ENCODE results near the gene BATF3. TPM values are rescaled to one million over a fixed set of nuclear protein-coding genes. Genes with fewer than 3 reads are reported as not detected.

Gene BATF3
- total RNA-seq, 4 donors from 2014 or later = 0.83 to 2.3 (median 0.91) TPM; not detected in 1

DNA sequence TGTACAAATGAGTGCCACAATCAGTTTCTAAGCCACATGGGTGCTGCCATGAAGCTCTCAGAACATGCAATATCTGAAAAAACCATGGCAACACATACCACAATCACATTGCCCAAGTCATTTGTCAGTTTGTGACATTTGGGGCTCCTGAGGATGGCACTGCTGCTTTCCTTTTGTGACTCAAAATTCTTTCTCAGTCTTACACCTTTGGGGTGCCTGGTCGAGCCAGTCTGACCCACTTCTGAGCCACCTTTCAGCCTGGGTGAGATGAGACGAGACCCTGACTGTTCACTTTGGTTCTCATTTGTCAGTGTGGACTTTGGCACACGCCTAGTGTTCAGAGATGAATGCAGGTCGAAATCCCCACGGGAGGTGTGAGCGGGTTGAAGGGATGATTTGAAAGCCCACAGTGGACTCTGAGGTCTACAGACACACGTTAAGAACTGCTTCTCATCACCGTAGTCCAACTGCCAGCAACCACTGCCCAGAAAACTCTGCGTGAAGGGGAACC is 8.0 kb downstream of the BATF3 start:
- intact Hi-C loops (cut with DNase I) = no loop called here
- no peaks in the 10 kb centered on the region for H3K9me3 ChIP-seq
- H3K4me3 ChIP-seq = no peak overlapping the region
- DNase-seq = no peak
- 73 to 75% methylated on average over 6 to 7 of the region's 9 CpGs for WGBS, 2 donors
- H3K36me3 ChIP-seq = peaks cover 0 to 2% (median 0%) of the 10 kb centered on the region in 3 donors
- H3K27ac ChIP-seq = no peak overlapping the region
- TF ChIP-seq, protein P1, sequence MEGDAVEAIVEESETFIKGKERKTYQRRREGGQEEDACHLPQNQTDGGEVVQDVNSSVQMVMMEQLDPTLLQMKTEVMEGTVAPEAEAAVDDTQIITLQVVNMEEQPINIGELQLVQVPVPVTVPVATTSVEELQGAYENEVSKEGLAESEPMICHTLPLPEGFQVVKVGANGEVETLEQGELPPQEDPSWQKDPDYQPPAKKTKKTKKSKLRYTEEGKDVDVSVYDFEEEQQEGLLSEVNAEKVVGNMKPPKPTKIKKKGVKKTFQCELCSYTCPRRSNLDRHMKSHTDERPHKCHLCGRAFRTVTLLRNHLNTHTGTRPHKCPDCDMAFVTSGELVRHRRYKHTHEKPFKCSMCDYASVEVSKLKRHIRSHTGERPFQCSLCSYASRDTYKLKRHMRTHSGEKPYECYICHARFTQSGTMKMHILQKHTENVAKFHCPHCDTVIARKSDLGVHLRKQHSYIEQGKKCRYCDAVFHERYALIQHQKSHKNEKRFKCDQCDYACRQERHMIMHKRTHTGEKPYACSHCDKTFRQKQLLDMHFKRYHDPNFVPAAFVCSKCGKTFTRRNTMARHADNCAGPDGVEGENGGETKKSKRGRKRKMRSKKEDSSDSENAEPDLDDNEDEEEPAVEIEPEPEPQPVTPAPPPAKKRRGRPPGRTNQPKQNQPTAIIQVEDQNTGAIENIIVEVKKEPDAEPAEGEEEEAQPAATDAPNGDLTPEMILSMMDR (IDR thresholded peaks at IDR 0.05) = no peak
- TF ChIP-seq POLR2A (IDR thresholded peaks at IDR 0.05) = no peak
- peaks cover 0 to 3% (median 0%) of the 10 kb centered on the region in 3 donors for H3K4me1 ChIP-seq
- H3K27me3 ChIP-seq = peaks cover 0 to 32% (median 0%) of the 10 kb centered on the region in 4 donors

DNA sequence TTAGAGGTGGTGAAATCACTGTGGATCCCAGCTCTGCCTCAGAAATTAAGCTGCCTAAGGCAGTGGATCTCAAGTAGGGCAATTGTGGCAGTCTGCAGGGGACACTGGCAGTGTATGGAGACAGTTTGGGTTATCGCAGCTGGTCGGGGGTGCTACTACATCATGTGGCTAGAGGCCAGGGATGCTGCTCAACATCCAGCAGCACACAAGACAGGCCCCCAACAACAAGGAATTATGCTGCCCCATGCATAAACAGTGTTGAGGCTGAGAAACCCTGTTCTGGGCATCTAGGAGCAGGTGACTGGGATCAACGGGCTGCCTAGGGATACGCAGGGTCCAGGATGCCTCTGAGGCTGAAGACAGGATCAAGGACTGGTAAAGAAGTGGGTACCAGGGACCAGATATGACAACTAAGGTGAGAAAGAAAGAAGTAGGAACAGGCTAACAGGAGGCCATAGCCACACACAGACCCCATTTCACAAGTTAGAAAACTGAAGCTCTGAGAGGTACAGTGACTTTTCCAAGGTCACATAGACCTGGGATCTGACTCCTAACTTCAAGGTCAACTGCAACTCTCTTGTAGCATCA is 8.7 kb downstream of the BATF3 start:
- Histone ChIP-seq H3K36me3 (peaks cover 0 to 5% (median 0%) of the 10 kb centered on the region in 3 donors), H3K27ac (no peak overlapping the region), H3K4me3 (no peak overlapping the region), H3K27me3 (peaks cover 0 to 25% (median 0%) of the 10 kb centered on the region in 4 donors), H3K4me1 (peaks cover 0 to 3% (median 0%) of the 10 kb centered on the region in 3 donors), H3K9me3 (no peaks in the 10 kb centered on the region)
- TF ChIP-seq POLR2A (IDR thresholded peaks at IDR 0.05) = no peak
- TF ChIP-seq, protein P1 (IDR thresholded peaks at IDR 0.05) = no peak
- intact Hi-C loops (cut with DNase I) = no loop called here
- no peak for DNase-seq
- 88 to 97% methylated on average over 3 to 4 of the region's 4 CpGs for WGBS, 2 donors

DNA sequence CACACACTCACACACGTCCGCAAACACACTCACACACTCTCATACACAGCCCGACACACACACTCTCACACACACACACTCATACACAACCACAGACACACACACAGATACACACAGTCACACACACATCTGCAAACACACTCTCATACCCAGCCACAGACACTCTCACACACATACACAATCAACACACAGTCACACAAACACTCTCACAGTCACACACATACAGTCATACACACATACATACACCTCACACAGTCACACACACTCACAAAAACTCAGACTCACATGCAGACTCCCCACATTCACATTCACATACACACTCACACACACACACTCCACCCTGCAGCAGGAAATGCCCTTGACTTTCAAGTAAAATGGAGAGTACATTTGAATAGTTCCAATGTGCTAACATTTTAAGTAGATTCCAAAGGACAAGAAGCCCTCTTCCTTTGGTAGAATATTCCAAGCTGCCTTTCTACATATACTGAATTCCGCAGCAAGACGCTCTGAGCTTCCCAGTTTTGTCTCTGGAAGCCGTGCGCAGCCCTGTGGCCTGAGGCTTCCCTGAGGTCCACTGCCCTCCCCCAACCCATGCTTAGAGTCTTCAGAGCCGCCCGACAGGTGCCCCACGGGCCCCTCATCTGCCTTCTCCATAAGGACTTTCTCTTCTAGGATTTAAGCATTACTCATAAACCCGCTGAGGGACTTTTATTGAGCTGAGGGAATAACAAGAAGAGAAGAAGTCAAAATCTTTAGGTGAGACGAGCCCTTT is 9.7 kb downstream of the BATF3 start:
- Histone ChIP-seq H3K9me3 (no peaks in the 10 kb centered on the region), H3K27me3 (peaks cover 0 to 18% (median 0%) of the 10 kb centered on the region in 4 donors), H3K27ac (no peak overlapping the region), H3K36me3 (peaks cover 0 to 5% (median 0%) of the 10 kb centered on the region in 3 donors), H3K4me3 (no peak overlapping the region), H3K4me1 (peaks cover 0 to 3% (median 0%) of the 10 kb centered on the region in 3 donors)
- TF ChIP-seq POLR2A (IDR thresholded peaks at IDR 0.05) = no peak
- TF ChIP-seq, protein P1 (IDR thresholded peaks at IDR 0.05) = no peak
- DNase-seq = no peak
- intact Hi-C loops (cut with DNase I) = no loop called here
- WGBS, 2 donors = 80 to 90% methylated on average over 9 to 12 of the region's 12 CpGs

DNA sequence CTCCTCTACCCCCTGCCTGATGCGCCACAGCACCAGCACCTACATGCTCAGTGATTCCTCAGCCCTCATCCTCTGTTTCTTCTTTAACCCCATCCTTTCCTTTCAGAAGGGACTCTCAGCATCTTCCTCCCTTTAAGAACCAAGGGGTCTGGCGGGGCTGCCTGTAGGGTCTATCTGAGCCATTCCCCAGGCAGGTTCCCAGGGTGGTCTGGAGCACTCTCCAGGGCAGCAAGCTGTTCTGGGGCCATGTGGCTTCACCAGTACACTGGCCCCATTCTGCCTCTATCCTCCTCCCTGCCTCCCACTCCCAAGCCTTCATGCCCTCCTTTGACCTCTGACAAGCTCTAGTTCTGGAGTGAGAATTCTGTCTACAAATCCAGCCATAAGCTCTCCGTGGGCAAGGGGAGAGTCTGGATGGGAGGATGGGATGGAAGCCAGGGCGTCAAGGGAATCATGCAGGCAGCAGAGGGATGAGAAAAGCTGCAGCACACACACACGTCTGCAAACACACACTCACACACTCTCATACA is 10.4 kb downstream of the BATF3 start:
- peaks cover 0 to 3% (median 0%) of the 10 kb centered on the region in 3 donors for H3K4me1 ChIP-seq
- no peak for TF ChIP-seq POLR2A (IDR thresholded peaks at IDR 0.05)
- TF ChIP-seq, protein P1 (IDR thresholded peaks at IDR 0.05) = no peak
- WGBS, 2 donors = 70 to 89% methylated on average over 2 to 5 of the region's 5 CpGs
- intact Hi-C loops (cut with DNase I) = no loop called here
- H3K27ac ChIP-seq = no peak overlapping the region
- H3K27me3 ChIP-seq = peaks cover 0 to 13% (median 0%) of the 10 kb centered on the region in 4 donors
- no peak overlapping the region for H3K4me3 ChIP-seq
- no peaks in the 10 kb centered on the region for H3K9me3 ChIP-seq
- peaks cover 0 to 5% (median 0%) of the 10 kb centered on the region in 3 donors for H3K36me3 ChIP-seq
- no peak for DNase-seq
